SK-N-DZ (cell line): ENCODE measurements around the gene ST8SIA6.
"Not testable (repeated sequence)": the region's sequence is repeated elsewhere in the genome, so short reads cannot be mapped to it uniquely, and the experiment has no call there.

Source experiments
- DNase-seq: peaks from one replicate; pipeline ENCODE4 v3.0.0-alpha.2; 2015; ENCODE audit warnings: low spot score

ST8SIA6 gene

GRCh38 chr10:17460756-17461155 is 6.4 kb upstream of the ST8SIA6 start:
- no peak for DNase-seq

- no peak for DNase-seq
These were observed 2.7 kb upstream of the ST8SIA6 start for GRCh38 chr10:17457083-17457482.

GRCh38 chr10:17456032-17456548 is 1.7 kb upstream of the ST8SIA6 start:
- DNase-seq = no peak

GRCh38 chr10:17455015-17455520 is 673 bp upstream of the ST8SIA6 start:
- no peak for DNase-seq

- DNase-seq = peak; percentile 4
These were observed 863 bp downstream of the ST8SIA6 start for GRCh38 chr10:17453373-17454091.

- no peak for DNase-seq
These were observed 1.4 kb downstream of the ST8SIA6 start for GRCh38 chr10:17453035-17453372.

GRCh38 chr10:17452060-17452841 is 2.1 kb downstream of the ST8SIA6 start:
- DNase-seq = no peak

GRCh38 chr10:17450024-17450423 is 4.4 kb downstream of the ST8SIA6 start:
- DNase-seq = no peak

GRCh38 chr10:17445400-17445998 is 8.9 kb downstream of the ST8SIA6 start:
- no peak for DNase-seq

GRCh38 chr10:17444388-17444714 is 10.0 kb downstream of the ST8SIA6 start:
- no peak for DNase-seq

- no peak for DNase-seq
These were observed 10.5 kb downstream of the ST8SIA6 start for GRCh38 chr10:17443707-17444387.

- no peak for DNase-seq
These were observed 15.8 kb downstream of the ST8SIA6 start for GRCh38 chr10:17438583-17438982.

GRCh38 chr10:17436578-17436977 is 17.8 kb downstream of the ST8SIA6 start:
- DNase-seq = not testable (repeated sequence)

- DNase-seq = no peak
These were observed 18.4 kb downstream of the ST8SIA6 start for GRCh38 chr10:17435953-17436352.

- DNase-seq = no peak
These were observed 19.2 kb downstream of the ST8SIA6 start for GRCh38 chr10:17435187-17435586.

GRCh38 chr10:17432723-17433122 is 21.7 kb downstream of the ST8SIA6 start:
- no peak for DNase-seq

GRCh38 chr10:17431871-17432311 is 22.5 kb downstream of the ST8SIA6 start:
- no peak for DNase-seq

GRCh38 chr10:17430647-17431355 is 23.6 kb downstream of the ST8SIA6 start:
- DNase-seq = peak; percentile 46

- no peak for DNase-seq
These were observed 24.9 kb downstream of the ST8SIA6 start for GRCh38 chr10:17429490-17429889.

GRCh38 chr10:17428351-17429097 is 25.9 kb downstream of the ST8SIA6 start:
- no peak for DNase-seq
